HG03571 (cell line): ENCODE data around the gene SSH2.
"Not testable (repeated sequence)": the region's sequence is repeated elsewhere in the genome, so short reads cannot be mapped to it uniquely, and the experiment has no call there.

Experiments
- ATAC-seq: cut with Tn5 transposase; IDR thresholded peaks from one replicate; pipeline ENCODE4 v1.9.1; 2021; ENCODE audit not compliant: unreplicated experiment

Gene SSH2

GRCh38 chr17:29749045-29749825 lies 180.8 kb downstream of the SSH2 start:
- ATAC-seq = no peak

GRCh38 chr17:29748400-29748799 lies 181.6 kb downstream of the SSH2 start:
- ATAC-seq = no peak

- ATAC-seq = no peak
Observed at GRCh38 chr17:29747660-29748059, 182.4 kb downstream of the SSH2 start.

- no peak for ATAC-seq
Observed at GRCh38 chr17:29746669-29747068, 183.4 kb downstream of the SSH2 start.

- ATAC-seq = no peak
Observed at GRCh38 chr17:29744121-29744520, 185.9 kb downstream of the SSH2 start.

GRCh38 chr17:29742210-29742513 lies 187.9 kb downstream of the SSH2 start:
- ATAC-seq = no peak

- ATAC-seq = no peak
Observed at GRCh38 chr17:29740017-29740416, 190.0 kb downstream of the SSH2 start.

- no peak for ATAC-seq
Observed at GRCh38 chr17:29734640-29735039, 195.4 kb downstream of the SSH2 start.

GRCh38 chr17:29733166-29733565 lies 196.9 kb downstream of the SSH2 start:
- ATAC-seq = no peak

- no peak for ATAC-seq
Observed at GRCh38 chr17:29732613-29733012, 197.4 kb downstream of the SSH2 start.

GRCh38 chr17:29732209-29732608 lies 197.8 kb downstream of the SSH2 start:
- ATAC-seq = no peak

- no peak for ATAC-seq
Observed at GRCh38 chr17:29731589-29731929, 198.5 kb downstream of the SSH2 start.

GRCh38 chr17:29728490-29728889 lies 201.5 kb downstream of the SSH2 start:
- no peak for ATAC-seq

- ATAC-seq = no peak
Observed at GRCh38 chr17:29726715-29727252, 203.2 kb downstream of the SSH2 start.

GRCh38 chr17:29725408-29725807 lies 204.6 kb downstream of the SSH2 start:
- not testable (repeated sequence) for ATAC-seq

GRCh38 chr17:29723278-29724047 lies 206.6 kb downstream of the SSH2 start:
- ATAC-seq = peak; percentile 9

- peak; percentile 65 for ATAC-seq
Observed at GRCh38 chr17:29722411-29723198, 207.4 kb downstream of the SSH2 start.

- ATAC-seq = no peak
Observed at GRCh38 chr17:29720551-29720950, 209.5 kb downstream of the SSH2 start.

GRCh38 chr17:29719469-29719868 lies 210.6 kb downstream of the SSH2 start:
- no peak for ATAC-seq

GRCh38 chr17:29718446-29719039 lies 211.5 kb downstream of the SSH2 start:
- ATAC-seq = no peak

GRCh38 chr17:29717817-29718216 lies 212.2 kb downstream of the SSH2 start:
- ATAC-seq = no peak
